HL-60 (cell line): ENCODE measurements around the gene NAALADL2.
"Not testable (repeated sequence)": the region's sequence is repeated elsewhere in the genome, so short reads cannot be mapped to it uniquely, and the experiment has no call there.

Experiments
- DNase-seq, 2 experiments: peaks; one replicate each; pipeline ENCODE4 v3.0.0-alpha.2; 2010 to 2020; ENCODE audit warnings: low read depth in 1 of 2, low spot score in 1 of 2
- H3K27ac ChIP-seq: fragments of 250-450 bp; sonication (Bioruptor Pico); replicated peaks from 2 replicates; pipeline ENCODE4 v1.5.1; 2020; ENCODE audit warnings: mild to moderate bottlenecking, moderate library complexity
- H3K27me3 ChIP-seq: fragments of 250-450 bp; sonication (Bioruptor Pico); 2 replicates; pipeline ENCODE4 v1.5.1; 2021; ENCODE audit warnings: mild to moderate bottlenecking, moderate library complexity; ENCODE audit not compliant: insufficient read depth, poor library complexity, severe bottlenecking
- H3K4me3 ChIP-seq: replicated peaks from 2 replicates; pipeline ENCODE4 v1.5.1; 2011; ENCODE audit warnings: mild to moderate bottlenecking, control low read depth, low read length; ENCODE audit not compliant: insufficient read depth
- GABPA ChIP-seq: IDR thresholded peaks from 2 replicates; pipeline ENCODE4 v1.6.1; 2012; ENCODE audit warnings: low read depth
- POLR2AphosphoS5 ChIP-seq: IDR thresholded peaks from 2 replicates; pipeline ENCODE4 v1.6.1; 2012; ENCODE audit warnings: low read depth
- SPI1 ChIP-seq: IDR thresholded peaks from 2 replicates; pipeline ENCODE4 v1.6.1; 2012; ENCODE audit warnings: low read depth, mild to moderate bottlenecking, borderline replicate concordance
- TF ChIP-seq, protein P1 (sequence below): IDR thresholded peaks from one replicate; pipeline ENCODE4 v1.5.1; 2011; ENCODE audit warnings: low read length, control low read depth, inconsistent platforms; ENCODE audit not compliant: insufficient read depth
- TF ChIP-seq, protein P2 (sequence below): IDR thresholded peaks from 2 replicates; pipeline ENCODE4 v1.6.1; 2012; ENCODE audit warnings: low read depth; ENCODE audit not compliant: insufficient replicate concordance

NAALADL2 gene

DNA sequence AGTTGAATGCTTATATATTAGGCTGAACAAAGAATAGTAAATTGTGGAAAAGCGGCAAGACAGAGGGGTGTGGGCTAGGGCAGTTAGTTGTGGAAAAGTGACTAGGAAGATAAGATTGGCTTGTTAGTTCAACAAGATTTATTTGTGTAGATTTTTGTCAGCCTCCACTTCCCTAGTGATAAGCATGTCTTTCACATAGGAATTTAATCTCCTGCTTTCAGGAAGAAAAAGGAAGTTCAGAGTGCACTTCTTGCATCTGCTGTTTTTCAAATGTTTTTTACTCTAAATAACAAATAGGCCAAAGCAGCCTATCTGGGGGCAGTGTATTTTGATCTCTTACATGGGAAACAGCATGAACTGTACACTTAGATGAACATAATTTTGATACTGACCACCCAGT, 919.9 kb downstream of the NAALADL2 start:
- H3K27ac ChIP-seq = no peak overlapping the region
- H3K27me3 ChIP-seq = no peaks in the 10 kb centered on the region
- no peak overlapping the region for H3K4me3 ChIP-seq
- TF ChIP-seq, protein P1, sequence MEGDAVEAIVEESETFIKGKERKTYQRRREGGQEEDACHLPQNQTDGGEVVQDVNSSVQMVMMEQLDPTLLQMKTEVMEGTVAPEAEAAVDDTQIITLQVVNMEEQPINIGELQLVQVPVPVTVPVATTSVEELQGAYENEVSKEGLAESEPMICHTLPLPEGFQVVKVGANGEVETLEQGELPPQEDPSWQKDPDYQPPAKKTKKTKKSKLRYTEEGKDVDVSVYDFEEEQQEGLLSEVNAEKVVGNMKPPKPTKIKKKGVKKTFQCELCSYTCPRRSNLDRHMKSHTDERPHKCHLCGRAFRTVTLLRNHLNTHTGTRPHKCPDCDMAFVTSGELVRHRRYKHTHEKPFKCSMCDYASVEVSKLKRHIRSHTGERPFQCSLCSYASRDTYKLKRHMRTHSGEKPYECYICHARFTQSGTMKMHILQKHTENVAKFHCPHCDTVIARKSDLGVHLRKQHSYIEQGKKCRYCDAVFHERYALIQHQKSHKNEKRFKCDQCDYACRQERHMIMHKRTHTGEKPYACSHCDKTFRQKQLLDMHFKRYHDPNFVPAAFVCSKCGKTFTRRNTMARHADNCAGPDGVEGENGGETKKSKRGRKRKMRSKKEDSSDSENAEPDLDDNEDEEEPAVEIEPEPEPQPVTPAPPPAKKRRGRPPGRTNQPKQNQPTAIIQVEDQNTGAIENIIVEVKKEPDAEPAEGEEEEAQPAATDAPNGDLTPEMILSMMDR = no peak
- TF ChIP-seq GABPA = no peak
- TF ChIP-seq SPI1 = no peak
- no peak for TF ChIP-seq POLR2AphosphoS5
- TF ChIP-seq, protein P2, sequence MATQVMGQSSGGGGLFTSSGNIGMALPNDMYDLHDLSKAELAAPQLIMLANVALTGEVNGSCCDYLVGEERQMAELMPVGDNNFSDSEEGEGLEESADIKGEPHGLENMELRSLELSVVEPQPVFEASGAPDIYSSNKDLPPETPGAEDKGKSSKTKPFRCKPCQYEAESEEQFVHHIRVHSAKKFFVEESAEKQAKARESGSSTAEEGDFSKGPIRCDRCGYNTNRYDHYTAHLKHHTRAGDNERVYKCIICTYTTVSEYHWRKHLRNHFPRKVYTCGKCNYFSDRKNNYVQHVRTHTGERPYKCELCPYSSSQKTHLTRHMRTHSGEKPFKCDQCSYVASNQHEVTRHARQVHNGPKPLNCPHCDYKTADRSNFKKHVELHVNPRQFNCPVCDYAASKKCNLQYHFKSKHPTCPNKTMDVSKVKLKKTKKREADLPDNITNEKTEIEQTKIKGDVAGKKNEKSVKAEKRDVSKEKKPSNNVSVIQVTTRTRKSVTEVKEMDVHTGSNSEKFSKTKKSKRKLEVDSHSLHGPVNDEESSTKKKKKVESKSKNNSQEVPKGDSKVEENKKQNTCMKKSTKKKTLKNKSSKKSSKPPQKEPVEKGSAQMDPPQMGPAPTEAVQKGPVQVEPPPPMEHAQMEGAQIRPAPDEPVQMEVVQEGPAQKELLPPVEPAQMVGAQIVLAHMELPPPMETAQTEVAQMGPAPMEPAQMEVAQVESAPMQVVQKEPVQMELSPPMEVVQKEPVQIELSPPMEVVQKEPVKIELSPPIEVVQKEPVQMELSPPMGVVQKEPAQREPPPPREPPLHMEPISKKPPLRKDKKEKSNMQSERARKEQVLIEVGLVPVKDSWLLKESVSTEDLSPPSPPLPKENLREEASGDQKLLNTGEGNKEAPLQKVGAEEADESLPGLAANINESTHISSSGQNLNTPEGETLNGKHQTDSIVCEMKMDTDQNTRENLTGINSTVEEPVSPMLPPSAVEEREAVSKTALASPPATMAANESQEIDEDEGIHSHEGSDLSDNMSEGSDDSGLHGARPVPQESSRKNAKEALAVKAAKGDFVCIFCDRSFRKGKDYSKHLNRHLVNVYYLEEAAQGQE = no peak
- no peak for DNase-seq

DNA sequence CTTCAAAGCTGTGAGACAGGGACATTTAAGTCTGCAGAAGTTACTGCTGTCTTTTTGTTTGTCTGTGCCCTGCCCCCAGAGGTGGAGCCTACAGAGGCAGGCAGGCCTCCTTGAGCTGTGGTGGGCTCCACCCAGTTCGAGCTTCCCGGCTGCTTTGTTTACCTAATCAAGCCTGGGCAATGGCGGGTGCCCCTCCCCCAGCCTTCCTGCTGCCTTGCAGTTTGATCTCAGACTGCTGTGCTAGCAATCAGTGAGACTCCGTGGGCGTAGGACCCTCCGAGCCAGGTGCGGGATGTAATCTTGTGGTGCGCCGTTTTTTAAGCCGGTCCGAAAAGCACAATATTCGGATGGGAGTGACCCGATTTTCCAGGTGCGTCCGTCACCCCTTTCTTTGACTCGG, 928.0 kb downstream of the NAALADL2 start:
- not testable (repeated sequence) for H3K27me3 ChIP-seq, DNase-seq

DNA sequence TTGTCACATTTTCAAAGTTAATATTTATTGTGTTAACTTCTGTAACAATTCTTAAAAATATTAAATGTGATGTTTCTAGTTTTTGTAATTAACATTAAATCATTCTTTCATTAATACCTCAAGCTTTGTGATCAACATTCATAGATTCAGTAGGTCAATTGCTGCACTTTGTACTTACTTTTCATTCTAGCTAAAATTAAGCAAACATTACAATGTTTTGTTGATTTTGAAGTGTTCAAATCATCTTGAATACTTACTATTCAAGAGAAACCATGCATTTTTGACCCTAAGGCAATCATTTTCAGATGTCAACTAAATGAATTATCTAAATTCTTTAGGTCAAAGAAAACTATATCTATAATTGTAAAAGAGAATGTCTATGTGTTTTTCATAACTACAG, 933.1 kb downstream of the NAALADL2 start:
- Histone ChIP-seq H3K27me3 (no peaks in the 10 kb centered on the region), H3K27ac (no peak overlapping the region), H3K4me3 (no peak overlapping the region)
- DNase-seq = no peak
- TF ChIP-seq, protein P1 = no peak
- no peak for TF ChIP-seq SPI1
- TF ChIP-seq, protein P2 = no peak
- TF ChIP-seq POLR2AphosphoS5 = no peak
- no peak for TF ChIP-seq GABPA

More for the DNA sequence above, 928.0 kb downstream of the NAALADL2 start:
- H3K4me3 ChIP-seq, H3K27ac ChIP-seq: not testable (repeated sequence)

DNA sequence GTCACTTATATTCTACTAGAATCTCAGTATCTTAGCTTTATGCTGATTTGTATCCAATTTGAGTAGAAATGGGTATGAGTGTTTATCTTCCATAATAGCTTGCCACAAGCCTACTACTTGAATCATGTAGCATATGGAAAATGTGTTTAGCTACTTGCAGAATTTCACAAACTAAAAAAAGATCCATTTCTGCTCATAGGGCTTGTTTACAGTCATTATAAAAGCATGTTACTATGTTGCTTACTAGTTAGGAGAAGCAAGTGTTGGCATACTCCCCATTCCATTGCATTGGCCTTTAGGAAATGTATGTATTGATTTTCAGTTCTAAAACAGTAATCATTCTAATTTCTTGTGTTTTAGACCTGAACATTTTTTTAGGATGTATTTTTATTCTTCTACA, 939.2 kb downstream of the NAALADL2 start:
- no peak for DNase-seq

More for the DNA sequence above, 939.2 kb downstream of the NAALADL2 start:
- Histone ChIP-seq H3K4me3 (no peak overlapping the region), H3K27ac (no peak overlapping the region), H3K27me3 (no peaks in the 10 kb centered on the region)
- TF ChIP-seq POLR2AphosphoS5 (no peak), GABPA (no peak), SPI1 (no peak)
- TF ChIP-seq, protein P2 = no peak
- TF ChIP-seq, protein P1 = no peak
